Pons (tissue), 1 donor: ENCODE measurements around the gene S100A4.
"Not testable (repeated sequence)": the region's sequence is repeated elsewhere in the genome, so short reads cannot be mapped to it uniquely, and the experiment has no call there.

ENCODE experiments used
- DNase-seq: peaks from one replicate; pipeline ENCODE4 v3.0.0-alpha.2; 2016; ENCODE audit warnings: low spot score

S100A4 gene

DNA sequence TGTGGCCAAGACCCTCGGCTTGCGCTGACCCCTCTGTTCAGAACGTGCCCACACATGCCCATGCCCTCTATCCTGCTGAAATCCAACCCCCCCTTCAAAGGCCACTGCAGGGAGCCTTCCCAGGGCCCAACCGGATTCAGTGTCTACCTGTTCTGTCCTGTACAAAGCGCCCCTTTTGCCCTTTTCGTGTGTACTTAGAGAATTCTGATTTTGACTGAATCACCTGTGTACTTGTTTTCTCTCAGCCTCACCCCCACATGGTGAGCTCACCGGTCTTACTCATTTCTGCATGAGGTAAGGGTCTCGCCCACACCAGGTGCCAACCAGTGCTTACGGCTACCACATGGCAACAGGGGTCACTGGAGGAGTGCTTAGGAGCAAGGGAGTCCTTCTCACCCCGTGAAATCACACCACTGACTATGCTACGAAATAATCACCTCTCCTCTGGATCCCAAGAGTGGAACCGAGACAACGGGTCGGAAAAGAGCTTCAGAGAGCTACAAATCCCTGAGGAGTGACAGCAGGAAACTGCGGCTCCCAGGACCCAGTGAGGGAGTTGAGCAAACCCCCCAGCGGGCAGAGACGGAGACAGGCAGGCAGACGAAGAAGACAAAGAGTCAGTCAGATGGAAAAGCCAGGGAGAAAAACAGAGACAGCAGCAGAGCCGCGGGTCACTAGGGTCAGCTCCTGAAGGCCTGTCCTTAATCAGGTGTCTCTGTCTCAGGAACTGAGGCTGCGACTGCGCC, 22.2 kb upstream of the S100A4 start:
- no peak for DNase-seq

DNA sequence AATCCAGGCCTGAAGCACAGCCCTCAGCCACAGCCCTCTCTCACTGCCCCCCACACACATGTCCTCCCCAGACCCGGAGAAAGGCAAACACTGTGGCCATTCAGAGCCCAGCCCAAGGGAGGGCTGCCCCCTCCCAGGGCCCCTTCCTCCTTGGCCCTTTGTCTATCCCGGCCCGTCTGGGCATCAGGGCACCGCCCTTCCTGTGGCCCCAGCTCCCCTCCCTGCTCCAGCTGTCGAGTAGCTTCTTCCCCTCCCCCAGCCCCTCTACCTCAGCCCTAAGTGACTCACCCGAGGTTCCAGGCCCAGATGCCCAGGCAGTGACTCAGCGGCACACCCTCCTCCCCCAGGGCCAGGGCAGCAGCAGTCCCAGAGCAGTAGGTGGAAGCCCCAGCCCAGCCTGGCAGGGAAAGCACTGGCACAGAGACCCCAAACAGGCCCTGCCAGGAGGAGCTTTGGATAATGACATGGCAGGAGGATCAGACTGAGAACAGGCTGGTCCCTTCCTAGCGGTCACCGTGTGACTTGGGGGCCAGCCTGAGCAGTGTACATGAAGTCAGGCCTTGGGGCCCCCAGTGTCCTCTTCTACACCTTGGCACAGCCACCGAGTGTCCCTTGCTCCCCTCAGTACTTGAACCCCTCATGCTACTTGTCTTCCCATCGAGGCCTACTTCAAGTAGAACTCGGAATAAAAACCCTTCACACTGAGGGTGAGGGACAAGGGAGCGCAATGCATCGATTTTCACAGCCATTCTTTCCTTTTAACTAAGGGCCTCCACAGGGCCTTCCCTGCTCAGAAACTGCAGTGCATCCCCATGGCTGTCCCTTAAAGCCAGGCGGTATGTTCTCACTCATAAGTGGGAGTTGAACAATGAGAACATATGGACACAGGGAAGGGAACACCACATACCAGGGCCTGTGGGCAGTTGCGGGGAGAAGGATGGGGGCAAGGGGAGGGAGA, 21.1 kb upstream of the S100A4 start:
- peak; percentile 30 for DNase-seq

DNA sequence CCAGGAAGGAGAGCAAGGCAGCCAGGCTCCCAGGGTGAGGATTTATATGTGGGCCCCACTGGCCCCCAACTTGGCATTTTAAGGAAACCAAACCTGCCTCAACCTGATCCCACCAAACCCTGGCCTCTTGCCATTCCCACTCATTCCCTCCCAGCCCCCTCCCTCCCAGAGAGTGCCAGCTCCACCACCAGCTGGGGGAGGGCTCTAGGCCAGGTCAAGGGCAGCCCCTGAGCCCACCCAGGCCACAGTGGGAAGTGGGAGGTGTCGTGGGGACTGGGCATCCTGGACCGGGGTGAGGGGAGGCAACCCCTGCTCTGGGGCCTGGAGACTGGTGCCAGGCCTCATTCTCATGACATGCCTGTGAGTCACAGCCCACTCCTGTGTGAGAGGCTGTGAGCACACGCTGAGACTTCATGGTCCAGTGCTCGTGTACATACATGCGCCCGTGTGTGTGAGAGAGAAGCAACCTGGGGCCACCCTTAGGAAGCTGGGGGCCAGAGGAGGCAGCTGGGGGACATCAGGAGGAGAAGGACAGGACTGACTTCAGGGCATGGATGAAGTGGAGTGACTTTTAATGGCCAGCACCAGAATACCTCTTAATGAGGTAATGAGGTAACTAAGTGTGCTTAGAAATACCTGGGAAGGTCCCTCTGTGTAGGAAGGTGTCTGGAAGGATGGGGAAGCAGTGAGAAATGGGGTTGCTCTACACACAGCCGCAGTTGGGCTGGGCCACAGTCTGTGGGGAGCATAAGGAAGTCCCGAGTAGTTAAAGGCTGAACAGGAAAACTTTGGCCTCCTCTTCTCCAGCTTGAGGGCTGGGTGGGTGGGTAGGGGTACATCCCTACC, 20.1 kb upstream of the S100A4 start, which contains the start of gene S100A2:
Gene S100A2 (minus strand): TSS at position 316 of the 846 bp plus-strand sequence. CDS start 1,967 bp downstream, outside the sequence.
- no peak for DNase-seq

DNA sequence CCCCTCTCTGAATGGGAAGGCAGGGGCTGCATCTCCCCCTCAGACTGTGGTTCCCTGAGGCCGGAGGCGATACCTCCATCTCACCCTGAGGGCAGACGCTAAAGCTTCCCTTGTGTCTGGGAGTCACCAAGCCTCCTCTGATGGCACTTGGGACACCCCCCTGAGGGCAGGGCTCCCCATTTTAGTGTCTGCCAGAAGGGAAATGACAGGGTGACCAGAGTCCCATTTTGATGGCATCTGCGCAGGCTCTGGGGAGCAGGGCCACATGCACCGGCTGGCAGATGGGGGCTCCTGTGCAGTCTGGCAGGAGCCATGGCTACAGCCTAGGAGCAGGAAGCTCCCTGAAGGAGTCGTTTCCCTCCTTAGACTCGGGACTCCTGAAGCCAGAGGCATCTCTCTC, 18.4 kb upstream of the S100A4 start:
- no peak for DNase-seq

DNA sequence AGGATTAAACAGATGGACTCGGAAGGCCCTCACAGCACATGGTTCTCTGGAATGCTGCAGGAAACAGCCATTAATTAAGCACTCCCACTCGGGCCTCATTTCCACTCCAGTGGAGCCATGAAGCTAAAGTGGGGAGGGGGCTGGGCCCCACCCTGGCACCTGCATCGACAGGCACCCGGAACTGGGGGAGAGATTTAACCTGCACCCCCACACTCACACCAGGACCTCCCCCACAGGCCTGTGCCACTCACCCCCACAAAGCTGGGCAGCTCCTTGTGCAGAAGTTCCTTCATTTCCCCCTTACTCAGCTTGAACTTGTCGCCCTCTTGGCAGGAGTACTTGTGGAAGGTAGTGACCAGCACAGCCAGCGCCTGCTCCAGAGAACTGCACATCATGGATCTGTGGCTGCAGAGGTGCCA, 17.9 kb upstream of the S100A4 start:
- DNase-seq: no peak

DNA sequence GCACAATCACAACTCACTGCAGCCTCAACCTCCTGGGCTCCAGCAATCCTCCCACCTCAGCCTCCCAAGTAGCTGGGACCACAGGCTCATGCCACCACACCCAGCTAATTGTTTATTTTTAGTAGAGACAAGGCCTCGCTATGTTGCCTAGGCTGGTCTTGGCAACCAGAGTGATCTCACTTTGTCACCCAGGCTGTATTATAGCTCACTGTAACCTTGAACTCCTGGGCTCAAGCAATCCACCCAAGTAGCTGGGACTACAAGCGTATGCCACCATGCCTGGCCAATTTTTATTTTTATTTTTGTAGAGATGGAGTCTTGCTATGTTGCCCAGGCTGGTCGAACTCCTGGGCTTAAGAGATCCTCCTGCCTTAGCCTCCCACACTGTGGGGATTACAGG, 16.4 kb upstream of the S100A4 start:
- DNase-seq: not testable (repeated sequence)

DNA sequence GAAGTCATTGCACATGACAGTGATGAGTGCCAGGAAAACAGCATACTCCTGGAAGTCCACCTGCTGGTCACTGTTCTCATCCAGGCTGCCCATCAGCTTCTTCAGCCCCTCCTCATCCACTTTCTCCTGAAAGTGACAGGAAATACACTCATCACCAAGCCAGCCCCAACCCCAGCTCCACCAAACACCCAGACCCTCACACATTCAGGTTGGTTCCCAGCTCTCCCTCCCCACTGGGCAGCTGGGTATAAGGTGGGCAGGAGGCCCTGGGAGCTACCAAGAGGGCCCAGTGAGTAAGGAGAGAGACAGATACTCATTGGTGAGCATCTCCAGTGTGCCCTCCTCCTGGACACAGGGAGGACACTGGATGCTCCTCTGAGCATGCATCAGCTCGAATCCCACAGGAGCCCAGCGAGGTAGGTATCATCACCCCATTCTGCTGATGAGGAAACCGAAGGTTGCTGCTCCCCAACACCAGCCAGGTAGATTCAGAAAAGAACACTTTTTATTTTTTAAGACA, 15.9 kb upstream of the S100A4 start:
- no peak for DNase-seq

DNA sequence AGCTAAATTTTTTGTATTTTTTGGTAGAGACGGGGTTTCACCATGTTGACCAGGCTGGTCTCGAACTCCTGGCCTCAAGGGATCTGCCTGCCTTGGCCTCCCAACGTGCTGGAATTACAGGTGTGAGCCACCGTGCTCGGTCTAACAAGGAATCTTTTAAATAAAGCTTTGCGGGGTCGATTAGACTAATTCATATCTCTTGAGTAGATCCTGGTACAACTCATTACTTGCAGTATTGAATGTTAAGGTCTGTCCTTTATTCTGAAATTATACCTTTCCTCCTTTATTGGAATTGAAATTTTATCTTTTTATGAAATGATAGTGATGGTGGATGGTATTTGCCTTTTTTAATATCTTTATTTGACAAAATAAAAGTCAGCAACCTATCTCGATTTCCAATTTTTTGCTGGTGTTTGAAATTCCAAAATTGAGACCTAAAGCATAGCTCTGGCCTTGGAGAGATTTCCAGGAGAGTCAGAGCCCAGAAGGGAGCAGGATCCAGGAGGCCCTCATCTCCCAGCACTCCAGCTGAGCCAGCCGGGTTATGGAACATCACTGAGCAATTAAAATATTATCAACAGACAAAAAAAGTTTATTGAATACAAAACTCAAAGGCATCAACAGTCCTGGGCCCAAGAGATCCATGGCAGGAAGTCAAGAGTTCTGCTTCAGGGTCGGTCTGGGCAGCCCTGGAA, 15.3 kb upstream of the S100A4 start:
- no peak for DNase-seq

DNA sequence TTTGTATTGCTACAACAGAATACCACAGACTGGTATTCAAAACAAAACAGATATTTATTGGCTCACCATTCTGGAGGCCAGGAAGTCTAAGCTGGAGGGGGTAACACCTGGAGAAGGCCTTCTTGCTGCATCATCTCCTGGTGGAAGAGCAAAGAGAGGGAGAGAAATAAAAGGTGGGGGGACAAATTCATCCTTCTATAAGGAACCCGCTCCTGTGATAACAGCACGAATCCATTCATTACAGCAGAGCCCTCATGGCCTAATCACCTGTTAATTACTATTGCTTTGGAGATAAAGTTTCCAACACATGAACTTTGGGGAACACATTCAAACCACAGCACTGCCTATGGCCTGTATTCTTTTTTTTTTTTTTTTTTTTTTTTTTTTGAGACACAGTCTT, 14.6 kb upstream of the S100A4 start:
- no peak for DNase-seq

DNA sequence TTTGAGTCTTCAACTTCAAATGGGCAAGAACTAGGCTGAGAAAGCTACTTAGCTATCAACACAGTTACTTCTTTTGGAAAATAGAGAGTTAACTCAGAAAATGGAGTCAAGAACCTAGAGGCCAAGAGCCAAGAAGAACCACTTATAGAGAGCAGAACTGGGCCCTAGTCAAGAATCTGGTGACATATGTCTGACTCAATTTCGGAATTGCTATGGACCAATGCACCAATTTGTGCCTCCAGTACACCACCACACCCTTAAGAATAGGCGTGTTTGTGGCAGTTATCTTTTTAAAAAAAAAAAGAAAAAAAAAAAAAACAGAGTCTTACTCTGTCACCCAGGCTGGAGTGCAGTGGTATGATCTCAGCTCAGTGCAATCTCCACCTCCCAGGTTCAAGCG, 12.3 kb upstream of the S100A4 start:
- DNase-seq: no peak

DNA sequence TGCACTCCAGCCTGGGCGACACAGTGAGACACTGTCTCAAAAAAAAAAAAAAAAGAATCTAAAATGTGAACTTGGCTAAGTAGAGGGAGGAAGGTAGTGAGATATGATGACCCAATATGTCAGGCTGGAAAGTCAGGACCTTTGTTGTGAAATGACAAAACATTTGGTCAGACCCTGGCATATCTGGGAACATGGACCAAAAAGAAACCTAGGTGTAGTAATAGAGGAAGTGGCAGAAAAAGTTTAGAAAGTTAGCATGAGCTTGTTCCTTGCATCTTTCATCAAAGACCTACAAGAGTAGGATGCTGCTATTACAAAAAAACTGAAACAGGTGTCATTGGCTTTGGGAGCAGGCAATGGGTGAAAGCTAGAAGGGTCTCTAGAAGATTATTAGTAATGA, 10.7 kb upstream of the S100A4 start:
- DNase-seq: no peak

DNA sequence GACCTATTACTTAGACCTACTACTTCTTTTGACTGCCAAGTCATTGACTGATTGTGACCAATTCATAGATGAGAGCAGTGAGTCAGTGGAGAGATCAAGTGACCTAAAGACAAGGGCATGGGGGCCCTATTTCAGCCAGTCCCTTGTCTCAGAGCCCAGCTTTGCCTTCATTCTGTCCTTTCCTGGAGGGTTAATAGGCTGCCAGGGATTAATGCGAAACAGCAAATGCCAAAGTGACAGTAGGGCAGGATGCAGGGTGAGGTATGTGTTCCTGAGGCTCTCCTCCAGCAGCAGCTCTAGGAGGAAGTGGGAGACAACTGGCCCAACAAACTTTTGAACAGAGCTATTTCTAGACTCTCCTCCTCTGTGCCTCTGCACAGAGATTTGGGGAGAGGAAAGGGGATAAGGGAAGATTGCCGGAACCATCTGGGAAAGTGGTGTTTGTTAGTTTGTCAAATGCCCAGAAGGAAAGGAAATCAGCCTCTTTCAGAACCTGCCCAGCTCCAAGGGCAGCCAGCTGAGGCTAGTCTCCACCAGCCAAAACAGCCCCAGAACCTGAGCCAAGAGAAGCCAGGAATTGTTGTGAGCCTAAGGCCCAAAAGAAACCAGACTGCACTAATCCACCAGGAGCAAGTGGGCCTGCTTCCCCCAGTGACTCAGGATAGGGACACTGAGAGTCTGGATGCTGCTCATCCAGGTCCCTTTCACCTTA, 8.4 kb upstream of the S100A4 start:
- no peak for DNase-seq

DNA sequence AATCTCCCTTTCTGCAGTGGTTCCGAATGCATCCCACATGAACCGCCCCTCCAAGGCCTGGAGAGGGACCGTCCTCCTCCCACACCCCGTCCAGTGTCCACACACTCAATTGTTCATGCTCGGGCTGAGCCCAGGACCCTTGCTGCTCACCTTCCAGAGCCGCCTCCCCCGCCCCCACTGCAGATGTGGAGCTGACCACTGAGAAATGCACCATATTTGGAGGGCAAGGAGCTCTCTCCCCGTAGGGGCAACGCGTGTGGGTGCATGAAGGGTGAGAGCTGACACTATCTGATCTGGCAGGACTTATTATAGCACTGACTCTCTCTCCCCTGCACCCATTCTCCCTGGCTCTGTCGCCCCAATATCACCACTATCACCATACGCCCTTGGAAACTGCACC, 7.5 kb upstream of the S100A4 start:
- no peak for DNase-seq

DNA sequence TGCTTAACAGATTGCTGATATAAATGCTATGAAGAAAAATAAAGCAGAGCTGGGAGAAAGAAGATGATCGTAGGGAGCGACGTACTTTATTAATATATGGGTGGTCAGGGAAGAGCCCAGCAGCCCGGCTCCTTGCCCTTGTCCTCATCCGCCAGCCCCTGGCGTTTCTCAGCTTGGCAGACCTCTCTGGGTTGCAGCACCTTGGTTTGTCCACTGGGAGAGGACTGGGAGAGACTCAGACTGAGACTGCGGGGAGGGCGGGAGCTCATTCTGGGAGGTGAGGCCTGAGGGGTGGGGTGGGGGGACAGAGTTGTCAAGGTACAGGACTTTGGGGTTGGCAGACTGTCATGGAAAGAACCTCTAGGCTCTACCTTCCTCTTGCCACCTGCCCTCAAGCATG, 6.7 kb upstream of the S100A4 start:
- DNase-seq: no peak

DNA sequence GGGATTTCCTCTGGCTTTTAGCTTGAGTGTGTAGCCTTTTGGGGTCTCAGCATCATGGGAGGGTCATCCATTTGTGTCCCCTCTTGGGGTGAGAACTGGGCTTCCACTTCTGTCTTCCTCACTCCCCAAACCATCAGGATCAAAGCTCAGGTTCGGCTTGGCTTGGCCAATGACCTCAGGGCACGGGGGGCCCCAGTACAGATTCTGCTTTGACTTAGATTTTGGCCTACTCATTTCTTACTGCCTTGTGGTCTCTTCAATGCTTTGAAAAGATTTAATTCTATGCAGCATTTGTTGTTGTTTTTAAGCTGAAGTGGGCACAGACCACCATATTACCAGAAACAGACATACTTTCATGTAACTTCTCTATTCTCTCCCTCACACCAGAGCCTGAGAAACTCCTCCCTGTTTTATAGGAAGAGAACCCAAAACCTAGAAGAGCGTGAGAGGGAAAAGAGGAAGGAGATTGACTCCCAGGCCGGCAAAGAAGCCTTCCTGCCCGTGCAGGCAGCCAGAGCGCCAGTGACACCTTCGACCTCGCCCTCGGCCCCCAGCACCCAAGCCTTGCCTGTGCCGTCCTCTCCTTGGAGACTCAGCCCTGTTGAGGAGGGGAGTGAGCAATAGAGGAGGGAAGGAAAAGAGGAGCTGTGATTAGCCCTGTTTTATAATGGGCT, 5.4 kb upstream of the S100A4 start:
- DNase-seq: peak; percentile 28

DNA sequence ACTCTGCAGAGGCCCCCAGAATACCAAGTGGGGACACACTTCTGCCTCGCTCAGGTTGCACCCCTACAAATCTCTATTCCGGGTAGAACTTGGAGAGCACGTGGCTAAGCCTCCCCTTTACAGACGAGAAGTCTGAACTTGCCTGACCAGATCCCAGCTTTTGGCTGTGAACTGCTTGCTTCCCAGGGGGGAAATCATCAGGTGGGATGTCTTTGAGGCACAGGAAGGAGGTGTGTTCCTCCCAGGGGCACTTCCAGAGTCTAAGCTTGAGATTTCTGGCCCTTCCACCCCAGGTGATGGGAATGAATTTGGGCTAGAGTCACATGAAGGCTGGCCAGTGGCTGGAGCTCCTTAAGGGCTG, 4.8 kb upstream of the S100A4 start:
- DNase-seq: no peak

DNA sequence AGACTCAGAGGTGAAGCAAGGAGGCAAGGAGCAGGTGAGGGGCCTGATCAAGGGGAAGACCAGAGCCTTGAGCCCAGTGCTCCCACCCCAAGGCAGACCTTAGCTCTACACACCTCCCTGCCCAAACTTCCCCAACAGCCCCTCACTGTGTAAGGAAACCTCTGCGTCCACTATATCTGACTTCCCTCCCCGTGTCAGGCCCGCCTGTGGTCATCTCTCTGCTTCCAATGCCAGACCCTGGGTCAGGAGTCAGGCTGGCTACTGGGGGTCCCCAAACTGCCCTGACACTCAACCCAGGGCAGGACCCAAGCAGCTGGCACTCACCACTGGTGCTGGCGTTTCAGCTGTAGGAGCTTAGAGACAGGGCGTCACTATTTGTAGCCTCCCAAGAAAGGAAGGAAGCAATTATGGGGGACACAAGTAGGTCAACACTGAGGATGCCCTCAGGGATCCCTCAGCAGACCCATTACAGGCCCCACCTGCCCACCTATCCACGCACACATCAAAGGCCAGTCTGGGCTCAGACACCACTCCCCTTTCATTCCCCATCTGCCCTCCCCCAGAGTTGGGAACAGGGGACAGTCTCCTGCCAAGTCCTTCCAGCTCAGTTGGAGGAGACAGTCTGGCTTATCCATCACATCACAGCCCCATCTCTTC, 4.3 kb upstream of the S100A4 start:
- DNase-seq: no peak

DNA sequence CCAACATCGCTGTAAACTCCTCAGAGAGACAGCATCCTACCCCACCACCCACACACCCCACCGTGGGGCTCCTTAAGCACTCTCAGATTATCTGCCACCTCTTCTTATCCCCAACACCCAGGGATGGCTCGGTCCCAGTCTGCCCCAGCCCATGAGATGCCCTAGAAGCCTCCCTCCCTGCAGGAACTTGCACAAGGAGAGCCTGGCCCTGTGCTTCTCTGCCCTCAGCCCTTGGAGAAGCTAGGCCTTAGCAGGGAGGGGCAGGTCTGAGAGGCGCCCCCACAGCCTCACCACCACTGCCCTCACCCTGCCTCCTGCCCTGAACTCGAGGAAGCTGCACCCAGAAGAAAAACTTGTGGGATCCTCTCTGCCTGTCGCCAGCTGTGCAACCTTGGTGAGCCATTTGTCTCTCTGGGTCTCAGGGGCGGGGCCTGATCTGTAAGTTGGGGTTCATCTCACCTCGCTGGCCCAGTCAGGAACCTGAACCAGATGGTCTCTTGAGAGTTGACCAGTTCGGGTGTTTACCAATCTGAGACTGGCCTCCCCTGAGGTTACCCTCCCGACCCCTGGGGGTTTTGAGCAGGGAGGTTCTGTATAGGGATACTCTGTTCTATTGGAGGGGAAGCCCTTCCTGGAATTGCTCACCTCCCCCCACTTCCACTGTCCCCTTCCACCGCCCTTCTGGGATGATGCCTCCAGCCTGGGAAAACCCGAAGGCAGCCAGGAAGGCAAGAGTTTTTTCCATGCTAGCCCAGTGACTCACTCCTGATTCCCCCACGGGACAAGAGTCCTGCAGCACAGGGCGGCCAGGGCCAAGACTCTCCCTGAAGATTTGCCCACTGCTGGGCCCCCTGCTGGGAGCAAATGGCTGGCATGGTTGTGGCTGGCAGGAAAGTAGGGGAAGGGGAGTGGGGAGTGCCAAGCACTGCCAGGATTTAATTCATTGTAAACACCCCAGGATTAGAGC, 3.4 kb upstream of the S100A4 start, which contains the start of gene S100A3:
Gene S100A3 (minus strand): TSS at position 537 of the 967 bp plus-strand sequence. CDS start 773 bp downstream, outside the sequence.
- no peak for DNase-seq
